Sigmoid colon (tissue), 7 donors: ENCODE measurements around the gene DRAXIN. TPM values are rescaled to one million over a fixed set of nuclear protein-coding genes. Genes with fewer than 3 reads are reported as not detected.

ENCODE experiments used
- DNase-seq: peaks from one replicate; pipeline ENCODE4 v3.0.0-alpha.2; 2019
- H3K27ac ChIP-seq, 4 donors: fragments of 200-600 bp; sonication (generic); one replicate each; pipeline ENCODE4 v1.5.1; 2016 to 2019; ENCODE audit warnings: mild to moderate bottlenecking in 1 of 4
- H3K27me3 ChIP-seq, 3 donors: fragments of 200-600 bp; sonication (generic); one replicate each; pipeline ENCODE4 v1.5.1; 2019; ENCODE audit warnings: mild to moderate bottlenecking in 1 of 3
- H3K36me3 ChIP-seq, 4 donors: fragments of 200-600 bp; sonication (generic); one replicate each; pipeline ENCODE4 v1.5.1; 2016 to 2019
- H3K4me1 ChIP-seq, 4 donors: fragments of 200-600 bp; sonication (generic); one replicate each; pipeline ENCODE4 v1.5.1; 2017 to 2019
- H3K4me3 ChIP-seq, 4 donors: fragments of 200-600 bp; sonication (generic); one replicate each; pipeline ENCODE4 v1.5.1; 2017 to 2019; ENCODE audit warnings: mild to moderate bottlenecking in 2 of 4, moderate library complexity in 1 of 4
- H3K9me3 ChIP-seq, 4 donors: fragments of 200-600 bp in 3 of 4; sonication (generic) in 3 of 4; one replicate each; pipeline versions ENCODE4 v1.5.1 to v1.6.1; 2013 to 2019
- EP300 ChIP-seq, 4 donors: sonication (generic); formaldehyde crosslinking; IDR thresholded peaks; one replicate each; pipeline ENCODE4 v1.6.1; 2017; ENCODE audit warnings: antibody characterized with exemption in 4 of 4
- POLR2A ChIP-seq, 2 donors: fragments of 450-650 bp; IDR thresholded peaks; one replicate each; pipeline ENCODE4 v1.6.1; 2016; ENCODE audit warnings: antibody characterized with exemption in 2 of 2, mild to moderate bottlenecking in 2 of 2, moderate library complexity in 2 of 2
- POLR2AphosphoS5 ChIP-seq, 4 donors: sonication (generic); formaldehyde crosslinking; IDR thresholded peaks; one replicate each; pipeline ENCODE4 v1.6.1; 2017; ENCODE audit warnings: antibody characterized with exemption in 4 of 4
- WGBS, 2 donors: extraction: QIAGEN DNeasy Blood & Tissue Kit; methylation state at CpG; one replicate each; pipeline ENCODE4 v1.1.7; 2013; 5-methylcytosine and 5-hydroxymethylcytosine counted together
- intact Hi-C: fragments of 100-400 bp; cut with DNase I; formaldehyde crosslinking; loops from one replicate; pipeline ENCODE4 v1.15.1; 2023
- polyA plus RNA-seq, 3 donors: library from polyadenylated mRNA; stranded (reverse); fragments of 200-250 nt; gene quantifications; one replicate each; pipeline ENCODE4 v1.2.3, GENCODE V29; 2013
- total RNA-seq, 4 donors: library from RNA; depleted of rRNA; stranded (reverse); fragments of >200 nt; gene quantifications; one replicate each; pipeline ENCODE4 v1.1.0, GENCODE V29; 2016
- TF ChIP-seq, protein P1 (sequence below), 4 experiments: fragments of 450-650 bp in 3 of 4; fragments of 200-600 bp in 1 of 4; IDR thresholded peaks; one replicate each; pipeline ENCODE4 v1.5.1; 2016 to 2019; ENCODE audit warnings: antibody characterized with exemption in 4 of 4, mild to moderate bottlenecking in 3 of 4, moderate library complexity in 2 of 4
- donor health status: healthy with polysubstance abuse.
- donor health status: Bipolar disorder and iron deficiency.
- donor health status: healthy.

DRAXIN gene
- total and polyA plus RNA-seq, 7 donors = 0.13 to 0.36 (median 0.28) TPM; not detected in 4

DNA sequence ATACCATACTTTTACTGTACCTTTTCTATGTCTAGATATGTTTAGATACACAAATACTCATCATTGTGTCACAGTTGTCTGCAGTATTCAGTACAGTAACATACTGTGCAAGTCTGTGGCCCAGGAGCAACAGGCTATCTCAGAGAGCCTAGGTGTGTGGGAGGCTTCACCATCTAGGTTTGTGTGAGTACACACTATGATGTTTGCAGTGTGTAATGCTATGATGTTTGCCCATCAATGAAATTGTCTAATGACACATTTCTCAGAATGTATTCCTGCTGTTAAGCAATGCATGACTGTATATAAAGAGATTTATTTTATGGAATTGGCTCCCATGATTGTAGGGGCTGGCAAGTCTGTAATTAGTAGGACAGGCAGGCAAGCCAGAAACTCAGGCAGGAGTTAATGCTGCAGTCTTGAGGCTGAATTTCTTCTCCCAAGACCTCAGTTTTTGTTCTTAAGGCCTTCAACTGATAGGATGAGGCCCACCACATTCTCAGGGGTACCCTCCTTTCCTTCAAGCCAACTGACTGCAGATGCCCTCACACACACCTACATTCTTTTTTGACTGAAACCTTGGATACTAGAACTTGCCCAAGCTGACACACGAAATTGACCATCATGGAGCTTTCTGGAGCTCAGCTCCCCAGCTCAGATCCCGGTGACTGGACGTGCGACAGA is 36.8 kb downstream of the DRAXIN start:
- Histone ChIP-seq H3K9me3 (no peaks in the 10 kb centered on the region), H3K4me3 (no peak overlapping the region), H3K36me3 (no peaks in the 10 kb centered on the region), H3K27ac (no peak overlapping the region), H3K27me3 (no peaks in the 10 kb centered on the region), H3K4me1 (peaks cover 0 to 34% (median 22%) of the 10 kb centered on the region in 4 donors)
- TF ChIP-seq, protein P1, sequence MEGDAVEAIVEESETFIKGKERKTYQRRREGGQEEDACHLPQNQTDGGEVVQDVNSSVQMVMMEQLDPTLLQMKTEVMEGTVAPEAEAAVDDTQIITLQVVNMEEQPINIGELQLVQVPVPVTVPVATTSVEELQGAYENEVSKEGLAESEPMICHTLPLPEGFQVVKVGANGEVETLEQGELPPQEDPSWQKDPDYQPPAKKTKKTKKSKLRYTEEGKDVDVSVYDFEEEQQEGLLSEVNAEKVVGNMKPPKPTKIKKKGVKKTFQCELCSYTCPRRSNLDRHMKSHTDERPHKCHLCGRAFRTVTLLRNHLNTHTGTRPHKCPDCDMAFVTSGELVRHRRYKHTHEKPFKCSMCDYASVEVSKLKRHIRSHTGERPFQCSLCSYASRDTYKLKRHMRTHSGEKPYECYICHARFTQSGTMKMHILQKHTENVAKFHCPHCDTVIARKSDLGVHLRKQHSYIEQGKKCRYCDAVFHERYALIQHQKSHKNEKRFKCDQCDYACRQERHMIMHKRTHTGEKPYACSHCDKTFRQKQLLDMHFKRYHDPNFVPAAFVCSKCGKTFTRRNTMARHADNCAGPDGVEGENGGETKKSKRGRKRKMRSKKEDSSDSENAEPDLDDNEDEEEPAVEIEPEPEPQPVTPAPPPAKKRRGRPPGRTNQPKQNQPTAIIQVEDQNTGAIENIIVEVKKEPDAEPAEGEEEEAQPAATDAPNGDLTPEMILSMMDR (IDR thresholded peaks at IDR 0.05) = no peak
- TF ChIP-seq POLR2AphosphoS5 (IDR thresholded peaks at IDR 0.05) (no peak), EP300 (IDR thresholded peaks at IDR 0.05) (no peak), POLR2A (IDR thresholded peaks at IDR 0.05) (no peak)
- WGBS, 2 donors = 96 to 97% methylated on average over 4 of the region's 4 CpGs
- no peak for DNase-seq
- intact Hi-C loops = no loop called here

DNA sequence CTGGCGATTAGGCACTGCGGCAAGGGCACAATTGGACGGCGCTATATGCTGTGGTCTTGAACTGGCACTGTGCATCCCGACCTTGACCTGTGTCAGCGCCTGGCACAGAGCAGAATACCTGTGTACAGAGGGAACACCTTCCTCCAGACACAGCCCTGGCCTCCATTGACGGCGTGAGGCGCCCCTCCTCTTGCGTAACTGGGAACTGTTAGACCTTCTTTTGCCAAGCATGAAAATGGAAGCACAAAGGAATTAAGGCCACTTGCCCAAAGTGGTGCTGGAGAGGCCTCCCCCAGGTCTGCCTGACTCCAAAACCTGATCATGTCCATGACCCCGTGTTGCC is 37.6 kb downstream of the DRAXIN start:
- intact Hi-C loops = no loop called here
- H3K4me3 ChIP-seq = no peak overlapping the region
- DNase-seq = no peak
- no peaks in the 10 kb centered on the region for H3K27me3 ChIP-seq
- no peak overlapping the region for H3K27ac ChIP-seq
- no peaks in the 10 kb centered on the region for H3K36me3 ChIP-seq
- WGBS, 2 donors = 93 to 95% methylated on average over 11 of the region's 11 CpGs
- TF ChIP-seq POLR2AphosphoS5 (IDR thresholded peaks at IDR 0.05) (no peak), POLR2A (IDR thresholded peaks at IDR 0.05) (no peak), EP300 (IDR thresholded peaks at IDR 0.05) (no peak)
- TF ChIP-seq, protein P1 (IDR thresholded peaks at IDR 0.05) = no peak
- no peaks in the 10 kb centered on the region for H3K9me3 ChIP-seq
- H3K4me1 ChIP-seq = peaks cover 0 to 34% (median 22%) of the 10 kb centered on the region in 4 donors

DNA sequence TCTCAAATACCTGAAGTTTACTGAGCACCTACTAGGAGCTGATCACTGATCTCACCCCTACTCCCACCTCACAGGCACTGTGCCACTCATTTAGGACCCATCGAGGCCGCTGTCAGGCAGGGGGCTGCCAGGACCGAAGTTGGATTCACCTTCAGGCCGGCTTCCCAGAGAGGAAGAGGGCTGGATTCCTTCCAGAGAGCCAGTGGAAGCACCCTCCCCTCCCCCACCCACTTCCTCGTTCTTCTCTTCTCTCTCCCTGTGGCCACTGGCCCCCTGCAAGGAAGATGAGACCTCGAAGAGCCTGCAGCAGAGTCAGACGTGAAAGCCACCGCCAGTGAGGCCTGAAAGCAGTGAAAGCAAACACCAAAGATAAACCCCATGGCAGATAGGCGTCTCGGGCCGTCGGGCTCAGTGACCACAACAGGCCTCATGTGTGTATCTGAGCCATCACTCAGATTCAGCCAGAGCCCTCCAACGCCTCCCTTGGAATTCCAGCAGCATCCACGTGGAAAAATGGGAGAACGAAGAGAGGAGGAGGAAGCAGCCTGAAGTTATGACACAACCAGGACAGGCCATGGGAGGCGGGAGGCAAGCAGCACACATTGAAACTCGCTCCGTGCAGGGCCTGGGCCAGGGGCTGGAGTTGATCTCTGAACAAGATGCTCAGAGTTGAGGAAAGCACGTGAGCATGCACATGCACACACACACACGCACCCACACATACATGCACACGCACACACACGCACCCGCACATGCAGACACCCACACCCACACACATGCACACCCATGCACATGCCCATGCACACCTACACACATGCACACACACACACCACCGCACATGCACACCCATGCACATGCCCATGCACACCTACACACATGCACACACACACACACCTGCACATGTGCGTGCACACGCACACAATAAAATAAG is 38.3 kb downstream of the DRAXIN start:
- Histone ChIP-seq H3K27ac (no peak overlapping the region), H3K9me3 (no peaks in the 10 kb centered on the region), H3K4me3 (no peak overlapping the region), H3K27me3 (no peaks in the 10 kb centered on the region), H3K36me3 (no peaks in the 10 kb centered on the region), H3K4me1 (peaks cover 0 to 34% (median 22%) of the 10 kb centered on the region in 4 donors)
- no peak for TF ChIP-seq EP300 (IDR thresholded peaks at IDR 0.05)
- no peak for TF ChIP-seq POLR2A (IDR thresholded peaks at IDR 0.05)
- no peak for TF ChIP-seq POLR2AphosphoS5 (IDR thresholded peaks at IDR 0.05)
- 60 to 78% methylated on average over 26 of the region's 26 CpGs for WGBS, 2 donors
- DNase-seq = no peak
- intact Hi-C loops = loop anchor here (10.0 kb wide), 1 partner anchor 455 kb away; the partner anchor contains the start of gene UBIAD1

DNA sequence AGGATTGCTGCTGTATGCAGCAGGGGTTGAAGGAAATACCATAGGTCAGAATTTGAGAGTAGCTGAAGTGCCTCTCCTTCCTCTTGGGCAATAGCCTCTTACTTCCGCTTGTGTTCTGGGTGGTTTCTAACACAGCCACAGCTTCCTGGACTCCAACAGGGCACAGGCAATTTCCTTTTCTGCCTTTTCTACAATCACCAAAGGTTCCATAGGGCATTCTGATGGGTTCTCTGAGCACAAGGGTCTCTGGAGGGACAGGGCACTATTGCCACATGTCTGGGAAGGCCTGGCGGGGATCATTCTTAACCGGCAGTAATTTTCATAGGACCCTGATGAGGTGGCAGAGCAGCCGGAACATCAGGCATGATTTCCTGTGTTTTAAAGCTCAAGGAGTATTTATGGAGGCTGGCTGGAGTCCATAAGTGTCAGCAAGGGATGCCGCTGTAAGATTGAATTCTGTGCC is 39.0 kb downstream of the DRAXIN start:
- intact Hi-C loops = loop anchor here (10.0 kb wide), 1 partner anchor 456 kb away; the partner anchor contains the start of gene UBIAD1
- peaks cover 0 to 36% (median 24%) of the 10 kb centered on the region in 4 donors for H3K4me1 ChIP-seq

More for the DNA sequence above, 39.0 kb downstream of the DRAXIN start:
- no peak overlapping the region for H3K4me3 ChIP-seq
- TF ChIP-seq POLR2A (IDR thresholded peaks at IDR 0.05) (no peak), EP300 (IDR thresholded peaks at IDR 0.05) (no peak), POLR2AphosphoS5 (IDR thresholded peaks at IDR 0.05) (peak in 1 of 4 donors; percentile 32)
- TF ChIP-seq, protein P1 (IDR thresholded peaks at IDR 0.05) = no peak
- H3K27ac ChIP-seq = peak overlapping the region; percentile 84 to 85 (median 84)
- WGBS, 2 donors = 20 to 29% methylated on average over 5 of the region's 5 CpGs
- no peak for DNase-seq
- H3K36me3 ChIP-seq = no peaks in the 10 kb centered on the region
- no peaks in the 10 kb centered on the region for H3K27me3 ChIP-seq
- H3K9me3 ChIP-seq = no peaks in the 10 kb centered on the region
